AG10803 (cell line): ENCODE measurements around the gene RNPEPL1.

Experiments
- DNase-seq: peaks from one replicate; pipeline ENCODE4 v3.0.0; 2010; ENCODE audit warnings: low read depth
- H3K4me3 ChIP-seq: 2 replicates; pipeline ENCODE4 v1.5.1; 2011; ENCODE audit warnings: mild to moderate bottlenecking, low read length, control low read depth
- CTCF ChIP-seq: conservative IDR thresholded peaks from 2 replicates; pipeline ENCODE4 v1.5.1; 2011; ENCODE audit warnings: mild to moderate bottlenecking, low read length, control low read depth, inconsistent platforms

Gene RNPEPL1

DNA sequence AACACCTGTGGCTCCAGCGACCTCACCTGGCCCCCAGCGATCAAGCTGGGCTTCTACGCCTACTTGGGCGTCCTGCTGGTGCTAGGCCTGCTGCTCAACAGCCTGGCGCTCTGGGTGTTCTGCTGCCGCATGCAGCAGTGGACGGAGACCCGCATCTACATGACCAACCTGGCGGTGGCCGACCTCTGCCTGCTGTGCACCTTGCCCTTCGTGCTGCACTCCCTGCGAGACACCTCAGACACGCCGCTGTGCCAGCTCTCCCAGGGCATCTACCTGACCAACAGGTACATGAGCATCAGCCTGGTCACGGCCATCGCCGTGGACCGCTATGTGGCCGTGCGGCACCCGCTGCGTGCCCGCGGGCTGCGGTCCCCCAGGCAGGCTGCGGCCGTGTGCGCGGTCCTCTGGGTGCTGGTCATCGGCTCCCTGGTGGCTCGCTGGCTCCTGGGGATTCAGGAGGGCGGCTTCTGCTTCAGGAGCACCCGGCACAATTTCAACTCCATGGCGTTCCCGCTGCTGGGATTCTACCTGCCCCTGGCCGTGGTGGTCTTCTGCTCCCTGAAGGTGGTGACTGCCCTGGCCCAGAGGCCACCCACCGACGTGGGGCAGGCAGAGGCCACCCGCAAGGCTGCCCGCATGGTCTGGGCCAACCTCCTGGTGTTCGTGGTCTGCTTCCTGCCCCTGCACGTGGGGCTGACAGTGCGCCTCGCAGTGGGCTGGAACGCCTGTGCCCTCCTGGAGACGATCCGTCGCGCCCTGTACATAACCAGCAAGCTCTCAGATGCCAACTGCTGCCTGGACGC is 61.9 kb downstream of the RNPEPL1 start:
- no peak for DNase-seq
- TF ChIP-seq CTCF, result no peak

More for the DNA sequence above, 61.9 kb downstream of the RNPEPL1 start:
- H3K4me3 ChIP-seq, result no peak overlapping the region
